ENCODE results near the gene FBXL17. TPM values are rescaled to one million over a fixed set of nuclear protein-coding genes. Genes with fewer than 3 reads are reported as not detected.

The FBXL17 gene
- total RNA-seq, 4 donors from 2014 or later: 16.1 to 31.8 (median 18.8) TPM

GRCh38 chr5:107951309-107951708, 430.6 kb downstream of the FBXL17 start:
- intact Hi-C loops (cut with DNase I; ENCODE audit: low total_unique reads): no loop called here
- no peak for DNase-seq (ENCODE audit: low spot score in 2 of 2)
- TF ChIP-seq CTCF (IDR thresholded peaks at IDR 0.05): no peak
- no peak for TF ChIP-seq POLR2A (IDR thresholded peaks at IDR 0.05)
- WGBS, 2 donors: 79% methylated on average over 3 of the region's 3 CpGs
- H3K4me3 ChIP-seq (ENCODE audit: low read depth, poor library complexity, severe bottlenecking): no peak overlapping the region

- H3K4me3 ChIP-seq (ENCODE audit: low read depth, poor library complexity, severe bottlenecking): no peak overlapping the region
- no peak for TF ChIP-seq CTCF (IDR thresholded peaks at IDR 0.05)
- TF ChIP-seq POLR2A (IDR thresholded peaks at IDR 0.05): no peak
- 75 to 87% methylated on average over 5 of the region's 5 CpGs for WGBS, 2 donors
- DNase-seq (ENCODE audit: low spot score in 2 of 2): no peak
- intact Hi-C loops (cut with DNase I; ENCODE audit: low total_unique reads): no loop called here
Measured at GRCh38 chr5:107950776-107951175, 431.1 kb downstream of the FBXL17 start.

- H3K4me3 ChIP-seq (ENCODE audit: low read depth, poor library complexity, severe bottlenecking): no peak overlapping the region
- no peak for DNase-seq (ENCODE audit: low spot score in 2 of 2)
- intact Hi-C loops (cut with DNase I; ENCODE audit: low total_unique reads): no loop called here
- WGBS, 2 donors: 70 to 85% methylated on average over 6 of the region's 6 CpGs
- TF ChIP-seq POLR2A (IDR thresholded peaks at IDR 0.05): no peak
- TF ChIP-seq CTCF (IDR thresholded peaks at IDR 0.05): no peak
Measured at GRCh38 chr5:107949688-107950341, 432.1 kb downstream of the FBXL17 start.

- no peak for TF ChIP-seq CTCF (IDR thresholded peaks at IDR 0.05)
- TF ChIP-seq POLR2A (IDR thresholded peaks at IDR 0.05): no peak
- no peak for DNase-seq (ENCODE audit: low spot score in 2 of 2)
- H3K4me3 ChIP-seq (ENCODE audit: low read depth, poor library complexity, severe bottlenecking): no peak overlapping the region
- intact Hi-C loops (cut with DNase I; ENCODE audit: low total_unique reads): no loop called here
- 84 to 96% methylated on average over 1 of the region's 1 CpG for WGBS, 2 donors
Measured at GRCh38 chr5:107948377-107948776, 433.5 kb downstream of the FBXL17 start.

- intact Hi-C loops (cut with DNase I; ENCODE audit: low total_unique reads): no loop called here
- DNase-seq (ENCODE audit: low spot score in 2 of 2): no peak
- no peak overlapping the region for H3K4me3 ChIP-seq (ENCODE audit: low read depth, poor library complexity, severe bottlenecking)
- TF ChIP-seq CTCF (IDR thresholded peaks at IDR 0.05): no peak
- no peak for TF ChIP-seq POLR2A (IDR thresholded peaks at IDR 0.05)
- WGBS, 2 donors: 84 to 87% methylated on average over 2 of the region's 2 CpGs
Measured at GRCh38 chr5:107945061-107945460, 436.8 kb downstream of the FBXL17 start.

GRCh38 chr5:107943923-107944322, 438.0 kb downstream of the FBXL17 start:
- DNase-seq (ENCODE audit: low spot score in 2 of 2): no peak
- intact Hi-C loops (cut with DNase I; ENCODE audit: low total_unique reads): no loop called here
- H3K4me3 ChIP-seq (ENCODE audit: low read depth, poor library complexity, severe bottlenecking): no peak overlapping the region
- no peak for TF ChIP-seq CTCF (IDR thresholded peaks at IDR 0.05)
- TF ChIP-seq POLR2A (IDR thresholded peaks at IDR 0.05): no peak
